ENCODE results near the gene ASCC1. TPM values are rescaled to one million over a fixed set of nuclear protein-coding genes. Genes with fewer than 3 reads are reported as not detected.
A peak's percentile ranks its signal among the peaks of the same experiment; 100 is the strongest.

The ASCC1 gene
- total and polyA plus RNA-seq, 2 of the 13 experiments (the other 11 are each of a cell fraction or from before 2014, with no cell fraction given) = 21.6 to 30.1 TPM

DNA sequence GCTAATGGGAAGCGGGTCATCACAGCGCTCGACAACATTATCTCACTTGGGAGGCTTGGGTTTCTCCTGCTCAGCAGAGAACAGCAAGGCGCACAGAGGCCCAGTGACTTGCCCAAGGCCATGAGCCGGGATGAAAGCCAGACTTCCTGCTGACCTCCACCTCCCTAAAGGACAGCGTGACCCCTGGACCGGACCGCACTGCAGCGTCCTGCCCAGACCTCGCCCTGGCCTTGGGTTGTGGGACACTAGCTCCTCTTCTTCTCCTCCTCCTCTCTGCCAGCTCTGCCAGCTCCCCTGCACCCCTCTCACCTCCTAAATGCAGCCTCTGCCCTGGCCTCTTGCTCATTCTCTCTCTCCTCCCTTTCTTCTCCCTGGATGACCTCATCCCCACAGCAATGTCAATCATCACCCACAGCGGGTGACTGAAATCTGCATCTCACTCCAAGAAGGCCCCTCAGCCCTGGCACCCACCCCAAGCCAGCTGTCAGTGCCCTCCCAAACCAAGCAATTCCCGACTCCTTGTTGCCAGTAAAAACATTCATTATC, 147.1 kb downstream of the ASCC1 start (continued):
- TF ChIP-seq, protein P1, sequence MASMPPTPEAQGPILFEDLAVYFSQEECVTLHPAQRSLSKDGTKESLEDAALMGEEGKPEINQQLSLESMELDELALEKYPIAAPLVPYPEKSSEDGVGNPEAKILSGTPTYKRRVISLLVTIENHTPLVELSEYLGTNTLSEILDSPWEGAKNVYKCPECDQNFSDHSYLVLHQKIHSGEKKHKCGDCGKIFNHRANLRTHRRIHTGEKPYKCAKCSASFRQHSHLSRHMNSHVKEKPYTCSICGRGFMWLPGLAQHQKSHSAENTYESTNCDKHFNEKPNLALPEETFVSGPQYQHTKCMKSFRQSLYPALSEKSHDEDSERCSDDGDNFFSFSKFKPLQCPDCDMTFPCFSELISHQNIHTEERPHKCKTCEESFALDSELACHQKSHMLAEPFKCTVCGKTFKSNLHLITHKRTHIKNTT (CRISPR knock-in tag; IDR thresholded peaks at IDR 0.05) = no peak
- TF ChIP-seq ZSCAN31 (CRISPR knock-in tag; IDR thresholded peaks at IDR 0.05; ENCODE audit: low read depth) (no peak), MED13 (CRISPR knock-in tag; IDR thresholded peaks at IDR 0.05) (no peak), SCMH1 (CRISPR knock-in tag; IDR thresholded peaks at IDR 0.05; ENCODE audit: borderline replicate concordance) (no peak), ZFP82 (CRISPR knock-in tag; IDR thresholded peaks at IDR 0.05; ENCODE audit: borderline replicate concordance) (no peak), ATF7-NPFF (CRISPR knock-in tag; IDR thresholded peaks at IDR 0.05; ENCODE audit: low read depth) (no peak), ZNF20 (CRISPR knock-in tag; IDR thresholded peaks at IDR 0.05) (no peak), ZNF674 (CRISPR knock-in tag; IDR thresholded peaks at IDR 0.05; ENCODE audit: low read depth) (no peak), HNF4G (IDR thresholded peaks at IDR 0.05; ENCODE audit: borderline replicate concordance, low read depth, low read length) (peak; percentile 52; the same call in 1 of the 2 replicates), HNF4G (CRISPR knock-in tag; IDR thresholded peaks at IDR 0.05; ENCODE audit: borderline replicate concordance, low read depth) (peak; percentile 62; the same call in 1 of the 2 replicates), MEF2D (CRISPR knock-in tag; IDR thresholded peaks at IDR 0.05) (peak; percentile 63; the same call in 1 of the 2 replicates)
- TF ChIP-seq, protein P2, sequence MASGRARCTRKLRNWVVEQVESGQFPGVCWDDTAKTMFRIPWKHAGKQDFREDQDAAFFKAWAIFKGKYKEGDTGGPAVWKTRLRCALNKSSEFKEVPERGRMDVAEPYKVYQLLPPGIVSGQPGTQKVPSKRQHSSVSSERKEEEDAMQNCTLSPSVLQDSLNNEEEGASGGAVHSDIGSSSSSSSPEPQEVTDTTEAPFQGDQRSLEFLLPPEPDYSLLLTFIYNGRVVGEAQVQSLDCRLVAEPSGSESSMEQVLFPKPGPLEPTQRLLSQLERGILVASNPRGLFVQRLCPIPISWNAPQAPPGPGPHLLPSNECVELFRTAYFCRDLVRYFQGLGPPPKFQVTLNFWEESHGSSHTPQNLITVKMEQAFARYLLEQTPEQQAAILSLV (CRISPR knock-in tag; IDR thresholded peaks at IDR 0.05; ENCODE audit: borderline replicate concordance) = peak; percentile 28; the same call in 1 of the 2 replicates
- TF ChIP-seq, protein P3, sequence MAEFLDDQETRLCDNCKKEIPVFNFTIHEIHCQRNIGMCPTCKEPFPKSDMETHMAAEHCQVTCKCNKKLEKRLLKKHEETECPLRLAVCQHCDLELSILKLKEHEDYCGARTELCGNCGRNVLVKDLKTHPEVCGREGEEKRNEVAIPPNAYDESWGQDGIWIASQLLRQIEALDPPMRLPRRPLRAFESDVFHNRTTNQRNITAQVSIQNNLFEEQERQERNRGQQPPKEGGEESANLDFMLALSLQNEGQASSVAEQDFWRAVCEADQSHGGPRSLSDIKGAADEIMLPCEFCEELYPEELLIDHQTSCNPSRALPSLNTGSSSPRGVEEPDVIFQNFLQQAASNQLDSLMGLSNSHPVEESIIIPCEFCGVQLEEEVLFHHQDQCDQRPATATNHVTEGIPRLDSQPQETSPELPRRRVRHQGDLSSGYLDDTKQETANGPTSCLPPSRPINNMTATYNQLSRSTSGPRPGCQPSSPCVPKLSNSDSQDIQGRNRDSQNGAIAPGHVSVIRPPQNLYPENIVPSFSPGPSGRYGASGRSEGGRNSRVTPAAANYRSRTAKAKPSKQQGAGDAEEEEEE (CRISPR knock-in tag; IDR thresholded peaks at IDR 0.05; ENCODE audit: borderline replicate concordance) = no peak
- TF ChIP-seq, protein P4, sequence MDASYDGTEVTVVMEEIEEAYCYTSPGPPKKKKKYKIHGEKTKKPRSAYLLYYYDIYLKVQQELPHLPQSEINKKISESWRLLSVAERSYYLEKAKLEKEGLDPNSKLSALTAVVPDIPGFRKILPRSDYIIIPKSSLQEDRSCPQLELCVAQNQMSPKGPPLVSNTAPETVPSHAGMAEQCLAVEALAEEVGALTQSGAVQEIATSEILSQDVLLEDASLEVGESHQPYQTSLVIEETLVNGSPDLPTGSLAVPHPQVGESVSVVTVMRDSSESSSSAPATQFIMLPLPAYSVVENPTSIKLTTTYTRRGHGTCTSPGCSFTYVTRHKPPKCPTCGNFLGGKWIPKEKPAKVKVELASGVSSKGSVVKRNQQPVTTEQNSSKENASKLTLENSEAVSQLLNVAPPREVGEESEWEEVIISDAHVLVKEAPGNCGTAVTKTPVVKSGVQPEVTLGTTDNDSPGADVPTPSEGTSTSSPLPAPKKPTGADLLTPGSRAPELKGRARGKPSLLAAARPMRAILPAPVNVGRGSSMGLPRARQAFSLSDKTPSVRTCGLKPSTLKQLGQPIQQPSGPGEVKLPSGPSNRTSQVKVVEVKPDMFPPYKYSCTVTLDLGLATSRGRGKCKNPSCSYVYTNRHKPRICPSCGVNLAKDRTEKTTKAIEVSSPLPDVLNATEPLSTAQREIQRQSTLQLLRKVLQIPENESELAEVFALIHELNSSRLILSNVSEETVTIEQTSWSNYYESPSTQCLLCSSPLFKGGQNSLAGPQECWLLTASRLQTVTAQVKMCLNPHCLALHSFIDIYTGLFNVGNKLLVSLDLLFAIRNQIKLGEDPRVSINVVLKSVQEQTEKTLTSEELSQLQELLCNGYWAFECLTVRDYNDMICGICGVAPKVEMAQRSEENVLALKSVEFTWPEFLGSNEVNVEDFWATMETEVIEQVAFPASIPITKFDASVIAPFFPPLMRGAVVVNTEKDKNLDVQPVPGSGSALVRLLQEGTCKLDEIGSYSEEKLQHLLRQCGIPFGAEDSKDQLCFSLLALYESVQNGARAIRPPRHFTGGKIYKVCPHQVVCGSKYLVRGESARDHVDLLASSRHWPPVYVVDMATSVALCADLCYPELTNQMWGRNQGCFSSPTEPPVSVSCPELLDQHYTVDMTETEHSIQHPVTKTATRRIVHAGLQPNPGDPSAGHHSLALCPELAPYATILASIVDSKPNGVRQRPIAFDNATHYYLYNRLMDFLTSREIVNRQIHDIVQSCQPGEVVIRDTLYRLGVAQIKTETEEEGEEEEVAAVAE (CRISPR knock-in tag; IDR thresholded peaks at IDR 0.05; ENCODE audit: borderline replicate concordance) = no peak
- TF ChIP-seq, protein P5, sequence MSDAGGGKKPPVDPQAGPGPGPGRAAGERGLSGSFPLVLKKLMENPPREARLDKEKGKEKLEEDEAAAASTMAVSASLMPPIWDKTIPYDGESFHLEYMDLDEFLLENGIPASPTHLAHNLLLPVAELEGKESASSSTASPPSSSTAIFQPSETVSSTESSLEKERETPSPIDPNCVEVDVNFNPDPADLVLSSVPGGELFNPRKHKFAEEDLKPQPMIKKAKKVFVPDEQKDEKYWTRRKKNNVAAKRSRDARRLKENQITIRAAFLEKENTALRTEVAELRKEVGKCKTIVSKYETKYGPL (CRISPR knock-in tag; IDR thresholded peaks at IDR 0.05) = no peak
- TF ChIP-seq, protein P6, sequence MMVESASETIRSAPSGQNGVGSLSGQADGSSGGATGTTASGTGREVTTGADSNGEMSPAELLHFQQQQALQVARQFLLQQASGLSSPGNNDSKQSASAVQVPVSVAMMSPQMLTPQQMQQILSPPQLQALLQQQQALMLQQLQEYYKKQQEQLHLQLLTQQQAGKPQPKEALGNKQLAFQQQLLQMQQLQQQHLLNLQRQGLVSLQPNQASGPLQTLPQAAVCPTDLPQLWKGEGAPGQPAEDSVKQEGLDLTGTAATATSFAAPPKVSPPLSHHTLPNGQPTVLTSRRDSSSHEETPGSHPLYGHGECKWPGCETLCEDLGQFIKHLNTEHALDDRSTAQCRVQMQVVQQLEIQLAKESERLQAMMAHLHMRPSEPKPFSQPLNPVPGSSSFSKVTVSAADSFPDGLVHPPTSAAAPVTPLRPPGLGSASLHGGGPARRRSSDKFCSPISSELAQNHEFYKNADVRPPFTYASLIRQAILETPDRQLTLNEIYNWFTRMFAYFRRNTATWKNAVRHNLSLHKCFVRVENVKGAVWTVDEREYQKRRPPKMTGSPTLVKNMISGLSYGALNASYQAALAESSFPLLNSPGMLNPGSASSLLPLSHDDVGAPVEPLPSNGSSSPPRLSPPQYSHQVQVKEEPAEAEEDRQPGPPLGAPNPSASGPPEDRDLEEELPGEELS (CRISPR knock-in tag; IDR thresholded peaks at IDR 0.05) = peak; percentile 49

Data from HepG2 (cell line).